Measurements from ENCODE around the gene IL23A.
"Not testable (repeated sequence)": the region's sequence is repeated elsewhere in the genome, so short reads cannot be mapped to it uniquely, and the experiment has no call there.

The IL23A gene

DNA sequence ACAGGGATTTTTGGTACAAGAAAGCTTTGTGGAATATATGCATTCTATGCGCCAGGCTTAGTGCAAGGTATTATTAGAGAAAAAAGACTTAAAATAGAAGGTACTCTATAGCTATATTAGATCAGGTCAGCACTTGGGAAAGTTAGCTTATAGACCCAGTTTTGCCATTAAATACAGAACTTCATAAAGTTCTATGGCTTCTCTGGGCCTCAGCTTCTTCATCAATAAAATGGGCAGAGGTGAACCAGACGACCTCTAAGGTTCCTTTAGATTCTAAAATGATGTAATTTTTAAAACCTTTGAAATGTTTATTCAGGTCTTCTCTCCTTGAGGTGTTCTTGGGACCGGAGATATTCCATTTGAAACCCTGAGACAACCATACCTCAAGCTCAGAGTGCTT is 30.0 kb upstream of the IL23A start:
- Mint-ChIP-seq H3K4me1 (no peaks in the 10 kb centered on the region), H3K27ac (ENCODE audit: low read depth) (no peak overlapping the region), H3K4me3 (no peak overlapping the region), H3K9me3 (no peaks in the 10 kb centered on the region), H3K36me3 (ENCODE audit: insufficient read depth) (peaks cover 31% of the 10 kb centered on the region), H3K27me3 (no peaks in the 10 kb centered on the region)
- ATAC-seq (replicated peaks; ENCODE audit: extremely low read depth, poor library complexity, severe bottlenecking) (no peak), DNase-seq (ENCODE audit: low spot score in 2 of 2) (no peak)

DNA sequence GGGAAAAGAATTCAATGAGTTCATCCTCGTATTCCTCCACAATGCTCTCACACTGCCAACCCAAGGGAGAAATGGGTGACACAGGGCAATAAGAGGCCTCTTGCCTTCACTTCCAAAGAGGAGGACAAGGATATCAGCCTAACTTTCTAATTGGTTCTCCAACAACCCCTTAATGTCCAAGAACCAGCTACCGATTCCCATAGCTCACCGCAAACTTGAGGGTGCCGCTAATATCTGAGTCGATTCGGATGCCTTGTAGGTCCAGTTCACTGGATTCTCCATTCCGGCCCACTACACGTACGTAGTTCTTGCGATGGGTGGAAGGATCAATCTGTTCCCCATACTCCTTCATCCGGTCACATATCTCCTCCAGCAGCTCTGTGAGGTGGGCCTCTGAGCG is 27.7 kb upstream of the IL23A start:
- Mint-ChIP-seq H3K4me3 (no peak overlapping the region), H3K9me3 (no peaks in the 10 kb centered on the region), H3K4me1 (peaks cover 13% of the 10 kb centered on the region), H3K27ac (ENCODE audit: low read depth) (no peak overlapping the region), H3K36me3 (ENCODE audit: insufficient read depth) (peaks cover 38% of the 10 kb centered on the region), H3K27me3 (no peaks in the 10 kb centered on the region)
- no peak for DNase-seq (ENCODE audit: low spot score in 2 of 2)
- no peak for ATAC-seq (replicated peaks; ENCODE audit: extremely low read depth, poor library complexity, severe bottlenecking)

DNA sequence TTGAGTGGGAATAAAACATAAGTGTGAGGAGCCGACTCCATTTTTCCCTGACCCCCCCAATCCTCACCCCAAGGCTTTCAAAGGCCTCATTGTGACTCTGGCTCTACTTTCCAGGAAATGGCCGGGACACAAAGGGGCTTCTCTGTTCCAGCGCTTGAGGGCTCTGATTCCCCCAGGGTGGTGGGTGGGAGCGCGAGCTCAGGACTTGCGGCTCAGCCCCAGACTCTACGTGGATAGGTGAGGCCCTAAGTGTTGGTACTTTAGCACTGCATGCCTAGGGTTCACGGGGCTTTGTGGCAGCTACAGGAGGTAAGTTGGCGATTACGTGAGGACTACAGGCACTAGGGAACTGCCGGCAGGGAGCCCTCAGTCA is 23.4 kb upstream of the IL23A start:
- no peaks in the 10 kb centered on the region for H3K27me3 Mint-ChIP-seq
- H3K36me3 Mint-ChIP-seq (ENCODE audit: insufficient read depth) = peaks cover 31% of the 10 kb centered on the region
- peak; percentile 4 for ATAC-seq (replicated peaks; ENCODE audit: extremely low read depth, poor library complexity, severe bottlenecking)
- no peak for DNase-seq (ENCODE audit: low spot score in 2 of 2)
- peaks cover 13% of the 10 kb centered on the region for H3K4me1 Mint-ChIP-seq
- peak overlapping the region; percentile 96 for H3K27ac Mint-ChIP-seq (ENCODE audit: low read depth)
- H3K4me3 Mint-ChIP-seq = peak overlapping the region; percentile 99
- H3K9me3 Mint-ChIP-seq = no peaks in the 10 kb centered on the region

DNA sequence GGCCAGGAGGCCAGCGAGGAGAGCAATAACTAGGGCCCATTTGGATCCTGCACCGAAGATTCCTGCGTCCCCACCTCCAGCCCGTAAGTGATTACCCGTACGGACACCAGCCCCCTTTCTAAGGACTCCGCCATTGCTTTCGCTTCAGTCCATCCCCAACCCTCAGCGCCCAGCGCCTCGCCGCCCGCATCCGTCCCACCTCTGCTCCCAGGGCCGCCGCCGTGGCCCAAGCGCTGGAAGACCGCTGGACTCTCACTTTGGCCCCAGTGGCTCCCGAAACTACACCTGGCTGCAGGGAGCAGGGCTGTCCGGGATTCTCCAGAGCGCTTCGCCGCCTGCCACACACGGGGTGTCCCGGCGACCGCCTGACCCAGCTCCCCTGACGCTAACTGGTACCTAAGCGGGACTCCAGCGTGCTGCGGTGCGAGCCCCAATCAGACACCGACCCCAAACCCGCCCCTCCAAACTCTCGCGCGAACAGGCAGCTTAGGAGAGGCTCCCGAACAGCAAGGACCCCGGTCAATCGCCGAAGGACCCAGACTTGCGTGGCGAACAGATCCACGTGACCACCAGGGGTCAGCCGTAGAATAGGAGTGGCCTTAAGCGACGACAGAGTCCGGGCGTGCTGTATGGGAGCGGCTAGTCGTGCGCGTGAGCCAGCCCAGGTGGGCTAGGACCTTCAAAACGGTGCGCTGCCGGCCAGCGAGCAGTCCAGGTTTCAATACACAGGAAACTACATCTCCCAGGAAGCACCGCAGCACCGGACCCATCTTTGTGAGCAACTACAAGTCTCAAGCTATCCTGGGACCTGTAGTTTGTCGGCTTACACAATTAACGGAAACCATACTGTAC is 22.8 kb upstream of the IL23A start, which contains the start of gene CNPY2:
Gene CNPY2 (minus strand): TSS at position 367 of the 852 bp plus-strand sequence. CDS start 771 bp downstream, outside the sequence.
- ATAC-seq (replicated peaks; ENCODE audit: extremely low read depth, poor library complexity, severe bottlenecking) (peak; percentile 95), DNase-seq (ENCODE audit: low spot score in 2 of 2) (peak; percentile 86 to 87)
- Mint-ChIP-seq H3K9me3 (no peaks in the 10 kb centered on the region), H3K36me3 (ENCODE audit: insufficient read depth) (peaks cover 28% of the 10 kb centered on the region), H3K4me1 (peaks cover 13% of the 10 kb centered on the region), H3K27ac (ENCODE audit: low read depth) (peak within 1 kb of the TSS; percentile 96), H3K27me3 (no peaks in the 10 kb centered on the region), H3K4me3 (peak within 1 kb of the TSS; percentile 99)

DNA sequence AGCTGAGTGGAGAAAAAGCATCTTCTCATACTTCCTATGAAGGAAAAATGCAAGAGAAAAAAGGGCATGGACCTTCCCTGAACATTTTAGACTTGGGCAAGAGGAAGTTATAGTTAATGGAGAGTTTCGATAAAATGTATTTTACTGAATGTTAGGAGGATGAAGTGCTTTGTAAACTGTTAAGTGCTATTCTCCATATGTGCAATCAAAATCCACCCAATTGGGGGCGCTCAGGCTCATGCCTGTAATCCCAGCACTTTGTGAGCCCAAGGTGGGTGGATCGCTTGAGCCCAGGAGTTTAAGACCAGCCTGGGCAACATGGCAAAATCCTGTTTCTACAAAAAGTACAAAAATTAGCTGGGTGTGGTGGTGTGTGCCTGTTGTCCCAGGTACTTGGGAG is 21.0 kb upstream of the IL23A start:
- Mint-ChIP-seq H3K4me1 (peaks cover 13% of the 10 kb centered on the region), H3K27ac (ENCODE audit: low read depth) (no peak overlapping the region), H3K27me3 (no peaks in the 10 kb centered on the region), H3K9me3 (no peaks in the 10 kb centered on the region), H3K36me3 (ENCODE audit: insufficient read depth) (peaks cover 22% of the 10 kb centered on the region), H3K4me3 (no peak overlapping the region)
- ATAC-seq (replicated peaks; ENCODE audit: extremely low read depth, poor library complexity, severe bottlenecking) = no peak
- no peak for DNase-seq (ENCODE audit: low spot score in 2 of 2)

DNA sequence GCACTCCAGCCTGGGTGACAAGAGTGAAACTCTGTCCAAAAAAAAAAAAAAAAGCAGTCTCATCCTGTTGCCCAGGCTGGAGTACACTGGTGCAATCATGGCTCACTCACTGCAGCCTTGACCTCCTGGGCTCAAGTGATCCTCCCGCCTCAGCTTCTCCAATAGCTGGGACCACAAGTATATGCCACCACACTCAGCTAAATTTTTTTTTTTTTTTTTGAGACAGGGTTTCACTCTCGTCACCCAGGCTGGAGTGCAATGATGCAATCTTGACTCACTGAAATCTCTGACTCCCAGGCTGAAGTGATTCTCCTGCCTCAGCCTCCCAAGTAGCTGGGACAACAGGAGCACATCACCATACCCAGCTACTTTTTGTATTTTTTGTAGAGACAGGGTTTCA is 17.7 kb upstream of the IL23A start:
- no peaks in the 10 kb centered on the region for H3K27me3 Mint-ChIP-seq
- ATAC-seq (replicated peaks; ENCODE audit: extremely low read depth, poor library complexity, severe bottlenecking) = no peak
- no peak overlapping the region for H3K4me3 Mint-ChIP-seq
- no peak for DNase-seq (ENCODE audit: low spot score in 2 of 2)
- no peak overlapping the region for H3K27ac Mint-ChIP-seq (ENCODE audit: low read depth)
- H3K4me1 Mint-ChIP-seq = no peaks in the 10 kb centered on the region
- H3K36me3 Mint-ChIP-seq (ENCODE audit: insufficient read depth) = peaks cover 27% of the 10 kb centered on the region
- no peaks in the 10 kb centered on the region for H3K9me3 Mint-ChIP-seq

DNA sequence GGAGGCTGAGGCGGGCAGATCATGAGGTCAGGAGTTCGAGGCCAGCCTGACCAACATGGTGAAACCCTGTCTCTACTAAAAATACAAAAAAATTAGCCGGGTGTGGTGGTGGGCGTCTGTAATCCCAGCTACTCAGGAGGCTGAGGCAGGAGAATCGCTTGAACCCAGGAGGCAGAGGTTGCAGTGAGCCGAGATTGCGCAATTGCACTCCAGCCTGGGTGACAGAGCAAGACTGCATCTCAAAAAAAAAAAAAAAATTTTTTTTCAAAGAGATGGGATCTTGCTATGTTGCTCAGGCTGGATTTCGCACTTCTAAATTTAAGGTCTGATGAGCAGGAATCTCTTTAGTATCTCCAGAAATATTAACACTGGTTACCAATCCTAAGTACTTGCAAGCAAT is 17.1 kb upstream of the IL23A start:
- ATAC-seq (replicated peaks; ENCODE audit: extremely low read depth, poor library complexity, severe bottlenecking); H3K4me1 Mint-ChIP-seq; H3K4me3 Mint-ChIP-seq; H3K27ac Mint-ChIP-seq (ENCODE audit: low read depth); H3K9me3 Mint-ChIP-seq; DNase-seq (ENCODE audit: low spot score in 2 of 2); H3K27me3 Mint-ChIP-seq: not testable (repeated sequence)
- H3K36me3 Mint-ChIP-seq (ENCODE audit: insufficient read depth) = peaks cover 27% of the 10 kb centered on the region

DNA sequence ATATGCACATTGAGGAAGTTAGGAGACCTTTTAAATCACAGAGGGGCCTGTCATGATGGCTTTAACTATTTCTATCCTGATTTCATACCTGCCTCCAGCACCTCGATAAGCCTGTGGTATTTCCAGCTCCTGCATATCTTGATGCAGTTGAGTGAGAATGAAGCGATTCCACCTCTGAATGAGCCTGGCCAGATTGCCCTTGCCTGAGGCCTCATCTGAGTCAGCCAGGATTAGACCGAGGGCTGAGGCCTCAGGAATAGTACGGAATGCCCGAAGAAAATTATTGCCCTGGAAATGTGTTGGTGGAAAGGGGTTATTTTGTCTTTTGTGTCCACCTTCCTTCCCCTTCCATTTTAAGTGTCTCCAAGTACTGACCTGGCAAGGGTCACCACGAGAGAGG is 14.5 kb upstream of the IL23A start:
- peaks cover 35% of the 10 kb centered on the region for H3K36me3 Mint-ChIP-seq (ENCODE audit: insufficient read depth)
- DNase-seq (ENCODE audit: low spot score in 2 of 2) = no peak
- no peaks in the 10 kb centered on the region for H3K27me3 Mint-ChIP-seq
- no peak for ATAC-seq (replicated peaks; ENCODE audit: extremely low read depth, poor library complexity, severe bottlenecking)
- no peak overlapping the region for H3K4me3 Mint-ChIP-seq
- no peak overlapping the region for H3K27ac Mint-ChIP-seq (ENCODE audit: low read depth)
- H3K4me1 Mint-ChIP-seq = no peaks in the 10 kb centered on the region
- H3K9me3 Mint-ChIP-seq = no peaks in the 10 kb centered on the region

DNA sequence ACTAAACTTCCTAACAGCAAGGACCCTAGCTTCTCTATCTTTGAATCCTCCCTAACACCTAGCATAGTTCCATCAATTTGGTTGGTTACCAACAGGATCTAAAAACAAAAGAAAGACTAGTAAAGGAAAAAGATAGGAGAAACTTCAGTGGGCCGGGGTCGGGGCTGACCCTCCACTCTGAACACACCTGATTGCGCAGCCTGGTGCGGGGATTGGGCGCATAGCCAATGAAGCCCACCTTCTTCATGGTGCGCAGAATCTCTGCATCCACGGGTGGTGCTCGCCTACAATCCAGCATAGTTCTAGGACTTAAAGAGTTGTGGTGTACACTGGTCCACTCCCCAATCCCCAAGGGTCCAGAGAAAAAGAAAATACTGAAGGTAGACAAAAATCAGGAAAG is 12.6 kb upstream of the IL23A start:
- Mint-ChIP-seq H3K27me3 (no peaks in the 10 kb centered on the region), H3K4me1 (no peaks in the 10 kb centered on the region), H3K9me3 (no peaks in the 10 kb centered on the region), H3K27ac (ENCODE audit: low read depth) (no peak overlapping the region), H3K36me3 (ENCODE audit: insufficient read depth) (peaks cover 31% of the 10 kb centered on the region), H3K4me3 (no peak overlapping the region)
- DNase-seq (ENCODE audit: low spot score in 2 of 2) (no peak), ATAC-seq (replicated peaks; ENCODE audit: extremely low read depth, poor library complexity, severe bottlenecking) (no peak)

DNA sequence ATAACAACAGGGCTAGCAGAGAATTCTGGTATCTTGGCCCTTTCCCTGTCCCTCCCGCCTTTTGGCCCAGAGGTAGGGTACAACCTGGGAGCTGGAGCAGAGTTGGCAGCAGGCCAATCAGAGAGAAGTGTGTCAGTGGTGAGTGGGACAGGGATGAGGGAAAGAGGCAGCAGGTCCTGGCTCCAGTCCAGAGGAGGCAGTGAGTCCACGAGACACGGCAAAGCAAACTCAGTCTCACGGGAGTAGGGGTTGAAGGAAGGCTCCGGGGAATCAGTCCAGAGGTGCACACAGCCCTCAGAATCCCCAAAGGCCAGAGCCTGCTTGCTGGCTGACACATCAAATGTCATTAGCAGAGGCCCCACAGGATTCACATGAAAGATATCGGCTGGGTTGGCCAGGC is 12.2 kb upstream of the IL23A start:
- no peak overlapping the region for H3K27ac Mint-ChIP-seq (ENCODE audit: low read depth)

DNA sequence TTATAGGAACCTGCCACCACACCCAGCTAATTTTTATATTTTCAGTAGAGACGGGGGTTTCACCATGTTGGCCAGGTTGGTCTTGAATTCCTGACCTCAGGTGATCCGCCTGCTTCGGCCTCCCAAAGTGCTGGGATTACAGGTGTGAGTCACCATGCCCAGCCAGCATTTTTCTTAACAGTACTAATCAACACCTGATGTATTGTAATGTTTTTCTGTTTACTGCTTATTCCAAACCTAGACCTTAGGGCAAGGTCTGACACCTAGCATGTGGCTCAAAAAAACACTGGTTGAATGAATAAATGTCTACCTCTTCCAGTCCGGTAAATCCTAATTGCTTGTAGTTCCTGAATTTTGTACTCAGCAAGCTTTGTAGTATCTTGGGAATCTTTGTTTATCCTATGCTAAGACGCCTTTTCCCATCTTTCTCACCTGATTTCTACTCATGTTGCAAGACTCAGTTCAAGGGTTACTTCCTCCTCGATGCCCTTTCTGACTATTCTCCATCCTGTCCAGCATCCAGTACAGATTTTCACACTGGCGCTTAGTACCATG is 7.7 kb upstream of the IL23A start:
- H3K9me3 Mint-ChIP-seq = no peaks in the 10 kb centered on the region
- no peak overlapping the region for H3K4me3 Mint-ChIP-seq
- H3K4me1 Mint-ChIP-seq = peaks cover 17% of the 10 kb centered on the region
- H3K27ac Mint-ChIP-seq (ENCODE audit: low read depth) = no peak overlapping the region
- H3K27me3 Mint-ChIP-seq = no peaks in the 10 kb centered on the region
- peaks cover 25% of the 10 kb centered on the region for H3K36me3 Mint-ChIP-seq (ENCODE audit: insufficient read depth)
- DNase-seq (ENCODE audit: low spot score in 2 of 2) (no peak), ATAC-seq (replicated peaks; ENCODE audit: extremely low read depth, poor library complexity, severe bottlenecking) (no peak)

More for the DNA sequence above, 12.2 kb upstream of the IL23A start:
- H3K27me3 Mint-ChIP-seq = no peaks in the 10 kb centered on the region
- H3K4me1 Mint-ChIP-seq = no peaks in the 10 kb centered on the region
- ATAC-seq (replicated peaks; ENCODE audit: extremely low read depth, poor library complexity, severe bottlenecking) (no peak), DNase-seq (ENCODE audit: low spot score in 2 of 2) (no peak)
- peaks cover 31% of the 10 kb centered on the region for H3K36me3 Mint-ChIP-seq (ENCODE audit: insufficient read depth)
- no peaks in the 10 kb centered on the region for H3K9me3 Mint-ChIP-seq
- H3K4me3 Mint-ChIP-seq = no peak overlapping the region

DNA sequence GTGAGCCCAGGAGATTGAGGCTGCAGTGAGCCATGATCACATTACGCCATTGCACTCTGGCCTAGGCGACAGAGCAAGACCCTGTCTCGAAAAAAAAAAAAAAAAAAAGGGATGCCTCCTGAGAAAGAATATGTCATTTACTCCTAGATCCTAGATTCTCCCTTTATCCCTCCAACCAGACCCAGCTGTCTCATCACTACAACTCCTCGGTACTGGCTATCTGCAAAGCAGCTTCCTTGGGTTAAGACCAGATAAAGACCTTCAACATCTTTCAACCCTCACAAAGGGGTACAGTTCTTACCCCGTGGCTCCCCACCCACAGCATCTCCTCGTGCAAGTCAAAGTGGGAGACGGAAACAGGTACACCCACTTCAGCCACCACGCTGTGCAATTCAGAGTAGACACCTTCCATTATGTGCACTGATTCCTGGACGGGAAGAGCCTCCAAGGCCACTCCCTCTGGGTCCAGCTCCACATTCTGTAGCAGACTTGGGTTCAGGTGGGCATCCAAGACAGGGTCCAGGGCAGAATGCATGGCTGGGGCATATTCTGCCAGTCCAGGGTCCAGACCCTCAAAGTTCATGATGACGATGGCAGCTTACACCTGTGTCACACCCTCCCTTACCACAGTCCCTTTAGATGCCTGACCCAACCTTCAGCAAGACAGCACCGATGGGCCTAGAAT is 6.0 kb upstream of the IL23A start:
- peak overlapping the region; percentile 100 for H3K27ac Mint-ChIP-seq (ENCODE audit: low read depth)
- no peaks in the 10 kb centered on the region for H3K9me3 Mint-ChIP-seq
- DNase-seq (ENCODE audit: low spot score in 2 of 2) (no peak), ATAC-seq (replicated peaks; ENCODE audit: extremely low read depth, poor library complexity, severe bottlenecking) (no peak)
- H3K4me3 Mint-ChIP-seq = peak overlapping the region; percentile 95
- peaks cover 17% of the 10 kb centered on the region for H3K4me1 Mint-ChIP-seq
- peaks cover 16% of the 10 kb centered on the region for H3K36me3 Mint-ChIP-seq (ENCODE audit: insufficient read depth)
- H3K27me3 Mint-ChIP-seq = no peaks in the 10 kb centered on the region

Measured in central memory CD8-positive, alpha-beta T cell (primary cell).